CD4-positive, alpha-beta T cell treated with Interleukin-21 for 1 hour (primary cell): ENCODE data around the gene WNT9A.

Experiments
- DNase-seq: peaks from one replicate; pipeline ENCODE4 v3.0.0-alpha.2; 2020

WNT9A gene

DNA sequence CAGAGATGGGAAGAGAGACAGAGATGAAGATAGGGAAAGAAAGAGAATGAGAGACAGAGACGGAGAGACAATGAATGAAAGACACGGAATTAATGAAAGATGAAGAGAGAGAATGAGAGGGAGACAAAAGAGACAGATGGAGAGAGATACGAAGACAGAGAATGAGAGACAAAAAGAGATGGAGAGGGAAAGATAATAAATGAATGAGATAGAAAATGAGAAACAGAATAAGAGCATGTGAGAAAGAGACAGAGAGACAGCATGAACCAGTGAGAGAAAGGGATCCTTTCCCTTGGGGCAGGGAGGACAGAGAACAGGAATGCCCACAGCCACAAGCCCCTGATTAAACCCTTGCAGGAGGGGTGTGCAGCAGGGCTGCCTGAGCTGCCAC, 5.3 kb upstream of the WNT9A start:
- DNase-seq: no peak

DNA sequence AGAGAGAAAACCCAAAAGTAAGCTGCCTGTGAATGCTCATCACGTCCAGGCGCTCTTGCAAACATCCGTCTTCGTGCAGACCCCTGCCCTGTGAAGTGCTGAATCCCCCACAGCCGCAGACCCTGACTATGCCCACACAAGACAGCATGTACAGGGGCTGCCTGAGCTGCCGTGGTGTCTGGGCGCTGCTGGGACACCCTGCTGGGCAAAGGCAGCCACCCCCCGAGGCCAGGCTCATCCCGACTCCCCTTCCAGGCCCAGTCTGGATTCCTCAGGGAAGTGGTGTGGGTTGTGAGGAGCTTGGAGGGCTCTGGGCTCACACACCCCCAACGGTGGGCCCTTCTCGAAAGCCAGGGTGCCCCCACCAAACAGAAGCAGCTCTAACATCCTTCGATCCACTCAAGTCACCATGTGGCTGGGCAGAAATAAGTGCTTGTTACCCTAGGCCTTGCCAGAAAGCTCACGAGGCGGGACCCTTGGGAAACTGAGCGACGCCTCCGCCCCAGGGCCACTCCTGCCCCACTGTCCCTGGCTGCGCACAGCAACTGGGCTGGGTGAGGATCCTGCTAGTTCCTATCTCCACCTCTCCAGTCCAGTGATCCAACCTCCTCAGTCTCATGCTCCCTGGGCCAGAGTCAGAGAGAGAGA, 4.8 kb upstream of the WNT9A start:
- DNase-seq: no peak

DNA sequence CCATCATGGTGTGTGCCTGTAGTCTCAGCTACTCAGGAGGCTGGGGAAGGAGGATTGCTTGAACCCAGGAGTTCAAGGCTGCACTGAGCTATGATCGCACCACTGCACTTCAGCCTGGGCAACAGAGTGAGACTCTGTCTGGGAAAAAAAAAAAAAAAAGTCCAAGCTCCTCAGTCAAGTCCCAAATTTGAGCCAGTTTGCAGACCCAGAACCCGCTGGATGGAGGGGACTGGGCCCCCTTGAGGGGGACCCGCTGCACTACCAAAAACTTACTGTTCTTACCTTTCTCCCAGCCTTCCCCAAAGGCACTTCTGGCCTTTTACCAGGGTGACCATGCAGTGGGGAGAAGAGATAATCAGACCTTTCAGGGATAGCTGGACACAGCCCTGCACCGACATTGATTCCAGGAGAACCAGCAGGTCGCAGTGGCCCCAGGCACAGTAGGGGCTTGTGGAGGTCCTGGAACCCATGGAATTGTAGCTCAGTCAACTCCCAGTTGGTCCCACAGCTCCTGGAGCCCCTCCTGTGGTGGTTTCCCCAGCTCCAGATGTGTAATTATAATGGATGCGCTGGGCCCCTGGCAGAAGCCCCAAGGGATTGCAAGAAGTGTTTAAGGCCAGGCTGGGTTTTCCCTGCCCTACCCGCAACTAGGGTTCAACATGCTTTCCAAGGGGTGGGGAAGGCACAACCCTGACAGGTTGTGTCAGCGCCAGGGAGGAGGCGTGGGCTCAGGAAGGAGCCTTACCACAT, 4.1 kb upstream of the WNT9A start:
- DNase-seq: no peak

DNA sequence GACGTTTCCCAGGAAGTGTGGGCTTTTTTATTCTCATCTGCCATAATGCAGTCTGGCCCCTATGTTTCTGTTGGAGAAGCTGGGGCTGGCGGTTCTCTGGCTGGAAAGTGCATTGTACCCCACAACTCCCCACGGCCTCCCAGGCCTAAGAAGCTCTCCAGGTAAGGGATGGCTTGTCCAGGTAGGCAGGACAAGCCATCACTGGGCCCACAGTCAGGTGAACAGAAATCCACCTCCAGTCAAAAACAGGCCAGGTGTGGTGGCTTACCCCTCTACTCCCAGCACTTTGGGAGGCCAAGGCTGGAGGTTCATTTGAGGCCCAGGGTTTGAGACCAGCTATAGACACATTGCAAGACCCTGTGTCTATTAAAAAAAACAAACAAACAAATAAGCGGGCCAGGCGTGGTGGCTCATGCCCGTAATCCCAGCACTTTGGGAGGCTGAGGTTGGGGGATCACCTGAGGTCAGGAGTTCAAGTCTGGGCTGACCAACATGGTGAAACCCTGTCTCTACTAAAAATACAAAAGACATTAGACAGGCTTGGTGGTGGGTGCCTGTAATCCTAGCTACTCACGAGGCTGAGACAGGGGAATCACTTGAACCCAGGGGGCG, 3.1 kb upstream of the WNT9A start:
- no peak for DNase-seq

DNA sequence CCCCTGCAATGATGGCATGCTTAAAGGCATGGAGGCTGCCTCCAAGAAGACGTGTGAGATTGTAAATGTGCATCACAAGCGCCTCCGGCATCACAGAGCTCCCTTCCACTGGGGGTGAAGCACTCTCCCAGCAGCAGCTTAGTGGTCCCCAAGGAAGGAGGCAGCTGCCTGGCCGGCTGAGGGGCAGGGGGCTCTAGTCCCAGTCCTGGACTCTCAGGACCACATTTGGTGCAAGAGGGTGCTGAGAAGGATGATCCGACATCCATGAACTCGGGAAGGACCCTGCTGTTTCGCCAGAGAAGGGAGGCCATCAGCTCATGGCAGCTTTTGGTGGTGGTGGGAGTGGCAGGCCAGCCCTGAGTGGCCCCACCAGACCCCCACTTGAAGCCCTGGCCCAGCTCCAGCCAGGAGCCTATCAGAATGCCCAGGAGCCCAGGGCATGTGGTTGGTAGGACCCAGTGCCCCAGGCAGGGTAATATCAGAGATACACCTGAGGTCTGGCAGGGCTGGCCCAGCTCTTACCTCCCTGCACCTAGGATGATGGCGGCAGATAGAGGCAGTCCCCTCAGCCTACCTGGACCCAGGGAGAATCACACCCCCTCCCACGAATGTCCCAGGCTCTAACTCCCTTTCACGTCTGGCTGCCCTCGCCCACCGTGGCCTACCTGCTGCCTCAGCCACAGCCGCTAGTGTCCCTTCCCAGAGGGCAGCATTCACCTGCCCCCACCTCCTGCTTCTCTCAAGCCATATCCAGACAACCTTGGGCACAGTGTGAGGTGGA, 2.4 kb upstream of the WNT9A start:
- DNase-seq: no peak

DNA sequence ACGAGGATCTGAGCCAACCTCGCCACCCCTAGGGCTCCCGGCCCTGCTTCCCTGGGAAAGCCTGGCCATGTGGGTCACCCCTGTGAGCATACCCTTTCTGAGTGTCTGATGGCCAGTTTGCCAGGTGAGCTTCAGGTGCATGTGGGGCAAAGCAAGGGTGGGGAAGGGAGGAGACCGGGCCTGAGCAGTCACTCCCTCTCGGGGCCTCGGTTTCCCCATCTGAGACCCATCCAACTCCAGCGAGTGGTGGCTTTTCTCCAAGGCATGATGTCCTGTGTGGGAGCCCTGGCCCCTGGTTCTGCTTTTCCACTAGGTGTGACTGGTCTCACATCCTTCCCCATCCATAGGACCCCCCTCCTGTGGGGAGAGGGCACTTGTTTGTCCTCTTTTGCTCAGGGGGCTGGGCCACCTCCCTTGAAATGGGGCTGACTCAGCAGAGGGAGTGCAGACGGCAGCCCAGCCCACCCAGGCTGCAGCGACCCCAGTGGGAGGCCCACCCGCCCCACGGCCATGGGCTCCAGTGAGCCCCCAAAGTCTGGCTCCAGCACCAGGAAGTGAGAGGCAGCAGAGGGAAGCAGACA, 1.7 kb upstream of the WNT9A start:
- no peak for DNase-seq

DNA sequence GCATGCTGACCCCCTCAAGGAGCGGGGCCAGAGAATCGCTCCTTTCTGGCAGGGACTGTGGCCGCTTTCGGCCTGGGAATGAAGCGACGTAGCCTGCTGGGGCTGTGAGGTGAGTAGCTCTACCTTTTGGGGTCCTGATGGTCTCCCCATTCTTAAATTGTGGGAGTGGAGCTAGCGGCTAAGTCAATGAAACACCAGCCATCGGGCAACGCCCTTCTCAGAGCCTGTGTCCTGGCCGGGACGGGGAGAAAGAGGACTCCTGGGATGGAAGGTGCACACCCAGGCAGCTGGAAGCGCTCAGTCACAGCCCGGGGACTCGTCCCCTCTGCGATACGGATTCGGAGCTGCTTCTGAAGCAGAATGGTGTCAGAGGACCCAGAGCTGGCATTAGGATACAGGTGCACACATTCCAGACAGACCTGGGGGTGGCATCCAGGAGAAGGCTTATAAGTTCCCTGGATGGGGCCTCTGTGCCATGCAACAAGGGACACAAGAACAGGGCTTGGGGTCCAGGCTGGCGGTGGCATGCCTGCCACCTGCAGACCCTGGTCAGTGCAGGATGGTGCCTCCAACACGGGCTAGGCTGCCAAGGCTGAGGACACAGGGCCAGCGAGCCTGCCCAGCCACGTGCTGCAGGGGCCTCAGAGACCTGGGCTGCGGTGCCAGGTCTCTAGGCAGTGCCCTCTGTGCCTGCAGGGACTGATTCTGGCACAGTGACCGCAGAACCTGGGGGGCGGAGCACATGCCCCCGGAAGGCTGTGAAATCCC, 945 bp upstream of the WNT9A start:
- DNase-seq: no peak

DNA sequence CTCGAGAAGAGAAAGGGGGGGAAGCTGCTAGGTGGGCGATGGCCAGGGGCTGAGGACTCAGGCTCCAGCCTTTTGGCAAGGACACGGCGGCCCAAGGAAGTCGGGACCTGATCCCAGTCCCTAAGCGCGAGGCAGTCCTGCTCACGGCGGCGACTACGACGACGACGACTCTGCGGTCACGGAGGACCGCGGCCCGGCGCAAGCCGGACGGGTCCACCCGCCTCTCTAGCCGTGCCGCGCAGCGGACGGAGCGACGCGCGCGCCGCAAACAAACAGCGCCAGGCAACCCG, 401 bp downstream of the WNT9A start:
- no peak for DNase-seq

DNA sequence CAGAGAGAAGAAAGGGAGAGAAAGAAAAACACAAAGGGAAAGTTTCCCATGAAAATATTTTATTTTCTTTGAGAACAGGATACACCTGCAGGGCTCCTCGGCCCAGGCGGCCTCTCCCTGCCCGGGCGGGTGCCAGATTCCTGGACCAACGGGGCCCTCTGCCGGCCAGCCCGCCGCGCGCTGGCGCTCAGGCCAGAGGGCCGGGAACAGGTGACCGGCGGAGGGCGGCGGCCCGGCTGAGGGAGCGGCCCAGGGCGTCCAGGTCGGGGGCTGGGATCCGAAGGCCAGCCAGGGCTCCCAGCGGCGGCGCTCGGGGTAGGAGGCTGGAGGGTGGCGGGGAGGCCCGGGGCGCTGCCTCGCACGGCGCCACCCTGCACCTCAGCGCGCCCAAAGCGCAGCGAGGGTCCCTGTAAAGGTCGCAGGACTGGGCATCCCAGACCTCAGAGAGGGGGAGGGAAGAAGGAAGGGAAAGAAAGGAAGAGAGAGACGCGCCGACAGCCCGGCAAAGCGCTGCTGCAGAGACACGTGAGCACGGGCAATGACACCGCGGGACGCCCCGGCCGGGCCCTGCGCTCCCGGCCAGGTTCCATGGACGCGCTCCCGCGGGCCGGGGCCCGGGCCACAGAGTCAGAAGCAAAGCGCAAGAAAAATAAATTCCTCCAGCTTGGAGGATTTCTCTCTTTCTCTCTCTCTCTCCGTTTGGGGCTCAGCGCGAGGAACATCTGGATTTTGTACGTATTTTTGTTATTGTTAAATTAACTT, 927 bp downstream of the WNT9A start:
- peak; percentile 62 for DNase-seq

DNA sequence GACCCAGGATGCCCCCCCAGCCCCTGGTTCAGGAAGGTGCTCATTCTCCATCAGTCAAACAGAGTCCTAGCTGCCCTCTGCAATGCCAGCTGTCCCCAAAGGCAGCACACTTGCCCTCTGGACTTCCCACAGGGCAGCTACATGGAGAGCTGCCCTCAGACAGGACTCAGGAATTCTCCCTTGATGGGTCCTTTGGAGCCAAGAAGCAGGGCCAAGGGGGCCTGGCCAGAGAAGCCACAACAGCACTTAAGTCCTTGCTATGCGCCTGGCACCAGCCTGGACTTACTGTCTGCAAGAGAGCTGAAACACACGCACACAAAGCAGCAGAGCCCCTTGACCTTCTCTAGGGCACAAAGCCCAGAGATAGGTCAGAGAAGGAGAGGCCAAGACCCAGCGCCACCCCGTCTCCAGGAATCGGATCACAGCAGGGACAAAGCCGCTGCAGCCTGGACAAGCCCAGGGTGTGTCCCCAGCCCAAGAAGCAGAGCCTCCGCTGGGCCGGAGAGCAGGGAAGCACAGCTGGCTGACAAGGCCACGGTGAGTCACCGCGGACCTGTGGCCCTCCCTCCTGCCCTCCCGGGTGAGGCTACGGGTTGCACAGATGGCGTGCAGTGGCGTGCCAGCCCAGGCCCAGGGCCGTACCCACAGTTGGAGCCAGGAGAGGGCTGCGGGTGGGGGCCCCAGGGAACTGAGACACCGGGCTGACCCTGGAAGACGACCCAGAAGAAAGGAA, 1.7 kb downstream of the WNT9A start:
- DNase-seq: no peak

DNA sequence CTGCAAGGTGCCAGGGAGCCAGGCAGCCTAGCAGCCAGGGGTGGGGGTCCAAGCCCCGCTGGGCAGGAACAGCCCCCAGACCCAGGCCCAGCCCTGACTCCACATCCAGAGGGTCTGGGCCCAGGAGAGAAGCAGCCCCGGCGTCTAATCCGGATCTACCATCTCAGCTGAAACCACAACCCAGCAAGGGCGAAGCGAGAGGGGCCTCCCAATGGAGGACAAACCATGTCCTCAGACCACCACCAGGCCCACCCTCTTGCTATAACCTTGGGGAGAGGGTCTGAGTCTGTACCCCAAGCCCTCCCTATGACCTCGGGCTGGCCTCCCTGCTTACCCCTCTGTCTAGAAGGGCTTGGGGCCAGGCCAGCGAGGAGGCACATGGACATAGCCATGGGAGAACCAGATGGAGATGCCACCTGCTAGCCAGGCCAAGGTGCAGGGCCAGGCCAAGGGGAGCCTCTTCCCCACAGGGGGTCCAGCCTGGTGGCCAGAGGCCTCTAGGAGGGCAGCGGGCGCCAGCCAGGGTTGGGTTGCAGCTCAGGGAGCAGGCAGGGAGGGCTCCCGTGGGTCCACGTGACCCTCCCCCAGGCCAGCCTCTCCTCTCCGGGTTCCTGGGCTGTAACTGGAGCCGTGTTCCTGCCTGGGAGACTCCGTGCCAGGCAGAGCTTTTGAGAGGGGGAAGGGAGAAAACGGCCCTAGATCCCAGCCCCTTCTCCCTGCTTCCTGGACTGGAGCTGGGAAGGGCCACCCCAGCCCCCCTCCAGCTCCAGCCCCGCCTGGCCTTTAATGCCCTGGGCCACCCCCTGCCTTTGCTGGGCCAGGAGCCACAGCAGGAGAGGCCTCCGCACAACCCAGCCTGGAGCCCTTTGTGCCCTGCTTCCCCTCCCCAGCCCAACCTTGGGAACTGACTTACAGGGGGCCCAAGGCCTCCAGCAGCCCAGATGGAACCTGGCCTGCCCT, 2.5 kb downstream of the WNT9A start:
- DNase-seq: no peak

DNA sequence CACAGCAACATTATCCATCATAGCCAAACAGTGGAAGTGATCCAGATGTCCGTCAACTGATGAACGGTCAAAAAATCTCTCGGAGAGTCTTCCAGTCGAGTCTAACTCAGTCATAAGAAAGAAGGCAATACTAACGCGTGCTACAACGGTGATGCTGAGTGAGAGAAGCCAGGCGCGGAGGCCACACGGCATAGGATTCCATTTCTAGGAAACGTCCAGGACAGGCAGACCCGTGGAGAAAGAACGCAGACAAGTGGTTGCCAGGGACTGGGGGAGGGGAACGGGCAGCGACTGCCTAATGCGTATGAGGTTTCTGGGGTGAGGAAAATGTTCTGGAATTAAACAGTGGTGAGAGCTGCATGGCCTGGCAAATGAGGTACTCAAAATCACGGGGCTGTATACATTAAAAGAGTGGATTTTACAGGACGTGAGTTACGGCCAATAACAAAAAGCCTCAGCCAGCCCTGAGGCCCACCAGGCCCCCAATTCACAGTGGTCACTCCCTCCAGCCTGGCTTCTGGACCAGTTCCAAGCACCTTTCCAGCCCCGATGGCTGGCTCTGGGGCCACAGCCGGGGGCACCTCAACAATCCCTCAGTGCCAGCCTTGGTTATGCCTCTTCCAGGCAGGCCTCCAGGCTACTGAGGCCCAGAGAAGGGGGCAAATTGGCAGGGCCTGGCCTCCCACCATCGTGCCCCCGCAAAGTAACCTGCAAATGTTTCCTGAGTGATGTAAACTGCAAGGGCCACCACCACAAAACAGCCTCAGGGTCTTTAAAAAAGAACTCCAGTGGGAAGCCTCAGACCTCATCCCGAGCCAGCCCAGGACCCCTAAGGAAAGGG, 3.4 kb downstream of the WNT9A start:
- no peak for DNase-seq

DNA sequence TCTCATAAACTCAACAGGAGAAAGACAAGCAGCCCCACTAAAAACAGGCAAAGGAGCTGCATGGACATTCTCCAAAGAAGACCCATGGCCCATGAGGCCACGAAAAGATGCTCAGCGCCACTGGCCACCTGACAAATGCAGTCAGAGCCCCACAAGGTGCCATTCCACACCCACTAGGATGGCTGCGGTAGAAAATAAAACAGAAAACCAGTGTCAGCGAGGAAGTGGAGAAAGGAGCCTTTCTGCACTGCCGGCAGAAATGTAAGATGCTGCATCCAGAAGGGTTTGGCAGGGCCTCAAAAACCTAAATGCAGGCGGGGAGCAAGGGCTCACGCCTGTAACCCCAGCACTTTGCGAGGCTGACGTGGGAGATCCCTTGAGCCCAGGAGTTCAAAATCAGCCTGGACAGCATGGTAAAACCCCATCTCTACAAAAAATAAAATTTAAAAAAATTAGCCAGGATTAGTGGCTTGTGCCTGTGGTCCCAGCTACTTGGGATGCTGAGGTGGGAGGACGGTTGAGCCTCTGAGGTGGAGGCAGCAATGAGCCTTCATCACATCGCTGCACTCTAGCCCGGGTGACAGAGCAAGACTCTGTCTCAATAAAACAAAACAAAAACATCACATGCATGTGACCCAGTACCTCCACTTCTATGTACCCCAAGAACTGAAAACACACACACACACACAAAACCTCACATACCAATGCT, 4.2 kb downstream of the WNT9A start:
- no peak for DNase-seq

DNA sequence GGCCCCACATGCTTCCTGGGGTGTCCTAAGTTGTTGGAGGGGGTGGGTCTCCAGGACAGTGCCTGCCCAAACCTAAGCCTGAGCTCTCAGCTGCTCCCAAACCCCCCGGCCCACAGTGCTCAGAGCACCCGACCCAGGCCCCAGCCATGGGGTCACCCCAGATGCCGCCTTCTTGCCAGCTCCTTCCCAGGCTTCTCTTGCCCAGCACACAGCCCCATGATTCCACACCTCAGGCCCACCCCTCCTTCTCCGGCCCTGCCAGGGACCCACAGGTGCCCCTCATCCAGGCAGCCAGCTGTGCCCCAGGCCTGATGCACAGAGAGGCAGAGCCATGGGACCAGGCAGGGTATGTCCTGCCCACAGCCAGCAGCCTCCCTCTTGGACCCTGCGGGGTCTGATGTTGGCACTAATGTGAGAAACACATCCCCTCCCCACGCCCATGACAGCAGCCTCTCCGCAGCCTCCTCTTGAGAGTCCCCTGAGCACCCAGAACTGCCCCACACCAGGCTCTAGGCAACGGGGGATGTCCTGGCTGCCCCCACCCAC, 4.9 kb downstream of the WNT9A start:
- no peak for DNase-seq

DNA sequence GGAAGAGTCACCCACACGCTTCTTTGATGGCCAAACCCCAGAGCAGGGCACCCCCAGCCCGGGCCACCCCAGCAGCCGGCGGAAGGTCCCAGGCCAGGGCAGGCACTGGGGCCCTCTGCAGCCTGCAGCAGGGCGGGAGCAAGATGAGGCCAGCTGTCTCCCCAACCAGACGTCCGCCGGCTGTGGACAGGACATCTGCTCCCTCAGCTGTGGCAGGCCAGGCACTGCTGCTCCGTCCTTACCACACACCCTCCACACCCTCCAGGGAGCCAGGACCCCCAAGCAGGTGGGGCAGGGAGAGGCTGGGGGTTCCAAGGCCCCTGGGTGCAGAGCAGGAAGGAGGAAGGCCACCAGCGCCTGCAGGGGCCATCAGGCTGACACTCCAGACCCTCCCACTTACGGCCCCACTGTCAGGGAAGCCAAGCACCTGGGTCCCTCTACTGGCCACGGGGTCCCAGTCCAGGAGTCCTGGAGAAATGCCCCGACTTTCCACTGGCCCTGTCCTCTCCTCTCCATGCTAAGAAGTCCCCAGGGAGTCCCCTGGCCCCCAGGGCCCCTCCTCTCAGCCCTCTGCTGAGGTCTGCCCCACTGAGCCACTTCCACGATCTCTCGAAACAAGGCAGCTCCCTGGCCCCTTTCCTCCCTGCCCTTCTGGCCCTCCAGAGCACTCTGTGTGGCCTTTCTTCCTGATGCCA, 5.6 kb downstream of the WNT9A start:
- DNase-seq: no peak

DNA sequence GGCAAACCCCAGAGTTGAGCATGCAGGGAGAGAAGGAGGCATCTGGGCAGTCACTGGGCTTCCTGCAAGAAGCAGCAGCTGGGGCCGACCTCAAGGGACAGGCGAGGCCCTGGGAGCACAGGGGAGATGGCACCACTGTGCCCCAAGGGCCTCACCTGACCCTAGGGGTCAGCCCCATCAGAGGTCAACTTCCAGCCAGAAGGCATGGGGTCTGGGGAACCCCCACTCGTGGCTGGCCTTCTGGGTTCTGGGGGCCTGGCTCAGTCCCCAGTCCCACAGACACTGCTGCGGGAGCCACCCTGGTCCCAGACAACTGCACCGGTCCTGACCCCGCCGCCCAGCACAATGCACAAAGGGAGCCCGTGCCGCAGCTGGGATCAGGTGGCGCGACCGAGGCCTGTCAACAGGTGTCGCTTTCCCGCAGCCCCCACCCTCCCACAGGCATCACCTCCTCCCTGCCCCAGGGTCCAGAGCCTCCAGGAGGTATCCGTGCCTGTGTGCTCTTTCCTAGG, 6.2 kb downstream of the WNT9A start:
- DNase-seq: no peak

DNA sequence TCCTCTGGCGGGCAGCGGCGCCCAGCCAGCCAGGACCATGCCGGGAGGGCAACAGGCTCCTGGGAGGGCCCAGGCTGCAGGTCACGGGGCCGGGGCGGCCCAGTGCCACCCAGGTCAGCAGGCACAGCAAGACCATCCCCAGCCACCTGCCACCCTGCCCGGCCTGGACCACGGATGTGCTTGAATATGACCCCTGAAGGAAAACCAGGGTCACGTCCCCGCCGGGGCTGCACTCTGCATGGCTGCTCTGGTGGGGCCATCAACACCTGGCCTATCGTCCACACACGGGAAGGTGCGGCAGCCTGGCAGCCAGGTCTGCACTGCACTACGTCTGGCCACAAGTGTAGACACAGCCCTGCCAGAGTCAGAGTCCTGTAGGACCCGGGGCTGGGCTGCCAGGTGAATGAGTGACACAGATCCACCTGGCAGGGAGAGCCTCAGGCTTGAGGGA, 6.9 kb downstream of the WNT9A start:
- no peak for DNase-seq
